Liver (tissue), 9 donors: ENCODE measurements around the gene TRPM8. TPM values are rescaled to one million over a fixed set of nuclear protein-coding genes. Genes with fewer than 3 reads are reported as not detected.

ENCODE experiments used
- DNase-seq: peaks from one replicate; pipeline ENCODE4 v3.0.0-alpha.2; 2017; ENCODE audit warnings: low spot score
- H3K27ac ChIP-seq, 2 donors: one replicate each; pipeline ENCODE4 v1.7.0; 2013; ENCODE audit warnings: inconsistent platforms in 2 of 2, low read length in 2 of 2, control low read depth in 1 of 2, low read depth in 1 of 2, mild to moderate bottlenecking in 1 of 2
- H3K27me3 ChIP-seq, 4 donors: one replicate each; pipeline versions ENCODE4 v1.6.1 to v1.7.0; 2013; ENCODE audit warnings: low read length in 3 of 4, inconsistent platforms in 1 of 4, mild to moderate bottlenecking in 1 of 4, moderate library complexity in 1 of 4; ENCODE audit not compliant: control insufficient read depth in 4 of 4, insufficient read depth in 4 of 4
- H3K36me3 ChIP-seq, 4 donors: one replicate each; pipeline versions ENCODE4 v1.6.1 to v1.7.0; 2013; ENCODE audit warnings: low read length in 3 of 4, mild to moderate bottlenecking in 3 of 4, low read depth in 1 of 4, moderate library complexity in 1 of 4; ENCODE audit not compliant: control insufficient read depth in 4 of 4, insufficient read depth in 3 of 4
- H3K4me1 ChIP-seq, 4 donors: one replicate each; pipeline versions ENCODE4 v1.6.1 to v1.7.0; 2013; ENCODE audit warnings: low read length in 3 of 4, mild to moderate bottlenecking in 3 of 4, moderate library complexity in 1 of 4; ENCODE audit not compliant: control insufficient read depth in 4 of 4, insufficient read depth in 4 of 4
- H3K4me3 ChIP-seq, 3 donors: one replicate each; pipeline versions ENCODE4 v1.6.1 to v1.7.0; 2013; ENCODE audit warnings: low read length in 3 of 3, control low read depth in 1 of 3, low read depth in 1 of 3, mild to moderate bottlenecking in 1 of 3
- H3K9ac ChIP-seq, 2 donors: one replicate each; pipeline ENCODE4 v1.7.0; 2013; ENCODE audit warnings: low read length in 2 of 2, mild to moderate bottlenecking in 2 of 2, moderate library complexity in 2 of 2, control low read depth in 1 of 2, low read depth in 1 of 2
- H3K9me3 ChIP-seq, 4 donors: one replicate each; pipeline versions ENCODE4 v1.6.1 to v1.7.0; 2013; ENCODE audit warnings: low read length in 3 of 4; ENCODE audit not compliant: control insufficient read depth in 4 of 4
- EGR1 ChIP-seq, 2 donors: IDR thresholded peaks; 2 replicates each; pipeline ENCODE4 v1.6.1; 2016 to 2018; ENCODE audit warnings: antibody characterized with exemption in 2 of 2, low read depth in 2 of 2
- FOXA2 ChIP-seq: IDR thresholded peaks from 2 replicates; pipeline ENCODE4 v1.6.1; 2016; ENCODE audit warnings: antibody characterized with exemption
- HNF4A ChIP-seq, 2 donors: conservative IDR thresholded peaks; 2 replicates each; pipeline ENCODE4 v1.6.1; 2016; ENCODE audit warnings: antibody characterized with exemption in 2 of 2, mild to moderate bottlenecking in 2 of 2
- RAD21 ChIP-seq, 2 donors: IDR thresholded peaks; 2 replicates each; pipeline ENCODE4 v1.6.1; 2016; ENCODE audit warnings: antibody characterized with exemption in 2 of 2, mild to moderate bottlenecking in 2 of 2
- REST ChIP-seq: IDR thresholded peaks from 2 replicates; pipeline ENCODE4 v1.6.1; 2016; ENCODE audit warnings: antibody characterized with exemption, mild to moderate bottlenecking
- RXRA ChIP-seq, 2 donors: IDR thresholded peaks; 2 replicates each; pipeline ENCODE4 v1.6.1; 2017 to 2018; ENCODE audit warnings: antibody characterized with exemption in 2 of 2, mild to moderate bottlenecking in 1 of 2
- TAF1 ChIP-seq: conservative IDR thresholded peaks from 2 replicates; pipeline ENCODE4 v1.6.1; 2016; ENCODE audit warnings: antibody characterized with exemption, mild to moderate bottlenecking
- YY1 ChIP-seq: IDR thresholded peaks from 2 replicates; pipeline ENCODE4 v1.6.1; 2016; ENCODE audit warnings: antibody characterized with exemption, mild to moderate bottlenecking
- WGBS: extraction: QIAGEN DNeasy Blood & Tissue Kit; methylation state at CpG from one replicate; pipeline ENCODE4 v1.1.7; 2013; 5-methylcytosine and 5-hydroxymethylcytosine counted together
- polyA plus RNA-seq, 2 donors: library from polyadenylated mRNA; stranded (reverse) in 1 of 2; unstranded in 1 of 2; fragments of 200-250 nt in 1 of 2; fragments of >200 nt in 1 of 2; fragmentation: Nextera tagmentation in 1 of 2; extraction: Ambion mirVana in 1 of 2; gene quantifications; one replicate each; pipeline versions ENCODE4 v1.2.1 to v1.2.3, GENCODE V29; 2013 to 2015
- total RNA-seq, 2 donors: library from RNA; depleted of rRNA; stranded (reverse); fragments of >200 nt; gene quantifications; one replicate each; pipeline ENCODE4 v1.2.3, GENCODE V29; 2014
- TF ChIP-seq, protein P1 (sequence below): IDR thresholded peaks from 2 replicates; pipeline ENCODE4 v1.6.1; 2016; ENCODE audit warnings: antibody characterized with exemption
- TF ChIP-seq, protein P2 (sequence below): fragments of 150-350 bp; IDR thresholded peaks from 2 replicates; pipeline ENCODE4 v1.5.1; 2017; ENCODE audit warnings: improper control_type of control experiment, low read depth, low read length; ENCODE audit not compliant: missing input control
- donor health status: healthy.
- donor health status: healthy.
- donor health status: healthy.
- donor health status: healthy.
- donor health status: healthy.

The TRPM8 gene
- total and polyA plus RNA-seq, 4 donors: 1.1 to 79.2 (median 33.2) TPM

DNA sequence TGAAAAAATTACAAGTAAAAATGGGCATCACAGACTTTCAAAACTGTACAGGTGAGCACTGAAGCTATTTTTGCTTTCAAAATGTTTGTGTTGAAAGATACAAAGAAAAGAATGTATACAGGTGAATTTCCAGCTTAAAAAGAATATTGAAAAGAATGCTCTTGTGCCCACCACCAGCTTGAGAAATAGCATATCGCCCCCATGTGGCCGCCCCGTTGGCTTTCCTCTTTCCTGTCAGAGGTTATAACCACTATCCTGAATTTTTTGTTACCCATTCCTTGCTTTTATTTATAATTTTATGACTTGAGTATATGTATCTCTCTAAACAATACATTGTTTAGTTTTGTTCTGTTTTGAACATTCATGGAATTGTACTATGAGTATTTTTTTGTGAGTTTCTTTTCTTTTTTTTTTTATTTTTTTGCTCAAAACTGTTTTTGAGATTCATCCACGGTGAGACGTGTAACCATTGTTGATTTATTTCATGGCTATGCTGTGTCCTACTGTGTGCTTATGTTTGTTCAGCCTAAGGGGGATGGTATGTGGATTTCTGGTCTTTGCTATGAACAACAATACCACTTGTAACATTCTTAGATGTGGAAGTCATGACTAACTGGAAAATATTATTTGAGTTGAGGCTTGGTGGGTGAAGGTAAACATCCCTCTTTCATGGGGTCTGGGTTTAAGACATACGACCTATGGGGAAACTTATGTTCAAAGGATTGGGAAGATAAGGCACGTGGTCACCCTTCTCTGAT is 11.6 kb downstream of the TRPM8 start:
- no peak overlapping the region for H3K9ac ChIP-seq
- DNase-seq: peak; percentile 43
- no peak overlapping the region for H3K4me3 ChIP-seq
- WGBS: 43% methylated on average over 7 of the region's 7 CpGs
- H3K4me1 ChIP-seq: no peaks in the 10 kb centered on the region
- H3K27ac ChIP-seq: no peak overlapping the region
- H3K36me3 ChIP-seq: no peaks in the 10 kb centered on the region
- peaks cover 0 to 4% (median 0%) of the 10 kb centered on the region in 4 donors for H3K27me3 ChIP-seq
- TF ChIP-seq REST (no peak), EGR1 (IDR thresholded peaks at IDR 0.05; ENCODE audit: low read depth in 2 of 2) (no peak), FOXA2 (no peak), RXRA (IDR thresholded peaks at IDR 0.05) (no peak), YY1 (no peak), RAD21 (IDR thresholded peaks at IDR 0.05) (peak; percentile 63)
- TF ChIP-seq, protein P1, sequence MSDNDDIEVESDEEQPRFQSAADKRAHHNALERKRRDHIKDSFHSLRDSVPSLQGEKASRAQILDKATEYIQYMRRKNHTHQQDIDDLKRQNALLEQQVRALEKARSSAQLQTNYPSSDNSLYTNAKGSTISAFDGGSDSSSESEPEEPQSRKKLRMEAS: no peak
- TF ChIP-seq, protein P2, sequence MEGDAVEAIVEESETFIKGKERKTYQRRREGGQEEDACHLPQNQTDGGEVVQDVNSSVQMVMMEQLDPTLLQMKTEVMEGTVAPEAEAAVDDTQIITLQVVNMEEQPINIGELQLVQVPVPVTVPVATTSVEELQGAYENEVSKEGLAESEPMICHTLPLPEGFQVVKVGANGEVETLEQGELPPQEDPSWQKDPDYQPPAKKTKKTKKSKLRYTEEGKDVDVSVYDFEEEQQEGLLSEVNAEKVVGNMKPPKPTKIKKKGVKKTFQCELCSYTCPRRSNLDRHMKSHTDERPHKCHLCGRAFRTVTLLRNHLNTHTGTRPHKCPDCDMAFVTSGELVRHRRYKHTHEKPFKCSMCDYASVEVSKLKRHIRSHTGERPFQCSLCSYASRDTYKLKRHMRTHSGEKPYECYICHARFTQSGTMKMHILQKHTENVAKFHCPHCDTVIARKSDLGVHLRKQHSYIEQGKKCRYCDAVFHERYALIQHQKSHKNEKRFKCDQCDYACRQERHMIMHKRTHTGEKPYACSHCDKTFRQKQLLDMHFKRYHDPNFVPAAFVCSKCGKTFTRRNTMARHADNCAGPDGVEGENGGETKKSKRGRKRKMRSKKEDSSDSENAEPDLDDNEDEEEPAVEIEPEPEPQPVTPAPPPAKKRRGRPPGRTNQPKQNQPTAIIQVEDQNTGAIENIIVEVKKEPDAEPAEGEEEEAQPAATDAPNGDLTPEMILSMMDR: peak; percentile 43
- no peaks in the 10 kb centered on the region for H3K9me3 ChIP-seq

- no peaks in the 10 kb centered on the region for H3K4me1 ChIP-seq
- no peaks in the 10 kb centered on the region for H3K27me3 ChIP-seq
- no peak overlapping the region for H3K4me3 ChIP-seq
- no peak overlapping the region for H3K9ac ChIP-seq
- TF ChIP-seq TAF1: no peak
- TF ChIP-seq RAD21 (IDR thresholded peaks at IDR 0.05): peak in 1 of 2 donors; percentile 24
- 52% methylated on average over 4 of the region's 4 CpGs for WGBS
- no peak overlapping the region for H3K27ac ChIP-seq
- no peaks in the 10 kb centered on the region for H3K9me3 ChIP-seq
- no peak for DNase-seq
- no peaks in the 10 kb centered on the region for H3K36me3 ChIP-seq
Measured at GRCh38 chr2:233929352-233930022, 12.3 kb downstream of the TRPM8 start.

DNA sequence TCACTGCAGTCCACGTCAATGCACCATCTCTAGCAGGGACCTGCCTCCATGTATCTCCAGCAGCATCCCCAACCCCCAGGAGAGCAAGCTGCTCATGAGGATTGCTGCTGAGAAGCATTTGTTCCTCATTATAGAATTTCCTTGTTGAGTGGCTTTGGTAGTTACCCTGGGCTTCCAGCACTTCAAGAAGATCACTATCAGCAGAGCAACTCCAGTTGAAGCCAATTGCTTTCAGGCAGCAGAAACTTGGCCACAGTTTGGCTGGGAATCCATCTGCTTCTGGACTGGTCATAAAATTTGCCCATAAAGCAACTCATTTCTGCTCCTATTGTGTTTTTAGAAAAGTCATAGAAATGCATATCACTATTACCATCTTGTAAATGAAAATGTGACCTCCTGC is 17.4 kb downstream of the TRPM8 start:
- peaks cover 0 to 4% (median 2%) of the 10 kb centered on the region in 4 donors for H3K4me1 ChIP-seq
- no peak overlapping the region for H3K27ac ChIP-seq
- H3K27me3 ChIP-seq: no peaks in the 10 kb centered on the region
- WGBS: 86% methylated on average over 1 of the region's 1 CpG
- DNase-seq: no peak
- no peaks in the 10 kb centered on the region for H3K36me3 ChIP-seq
- no peaks in the 10 kb centered on the region for H3K9me3 ChIP-seq
- TF ChIP-seq RXRA (IDR thresholded peaks at IDR 0.05) (no peak), TAF1 (no peak), HNF4A (conservative IDR thresholded peaks at IDR 0.05) (no peak), RAD21 (IDR thresholded peaks at IDR 0.05) (no peak)
- no peak overlapping the region for H3K4me3 ChIP-seq
- no peak overlapping the region for H3K9ac ChIP-seq
